Omental fat pad (tissue), 4 donors: ENCODE data around the gene ATXN10. TPM values are rescaled to one million over a fixed set of nuclear protein-coding genes. Genes with fewer than 3 reads are reported as not detected.

Source experiments
- ATAC-seq: fragments of 150-250 bp; one replicate; pipeline ENCODE4 v1.9.1; 2016; ENCODE audit warnings: mild to moderate bottlenecking, moderate library complexity; ENCODE audit not compliant: low FRiP score
- DNase-seq: peaks from one replicate; pipeline ENCODE4 v3.0.0-alpha.2; 2019; ENCODE audit warnings: low spot score
- small RNA-seq: library from RNA; depleted of rRNA; stranded (forward); fragments of <200 nt; gene quantifications from one replicate; pipeline ENCODE3, GENCODE V24; 2016
- total RNA-seq, 4 donors: library from RNA; depleted of rRNA; stranded (reverse); fragments of >200 nt; gene quantifications; one replicate each; pipeline ENCODE4 v1.1.0, GENCODE V29; 2016
- TF ChIP-seq, protein P1 (sequence below), 3 donors: fragments of 450-650 bp; IDR thresholded peaks; one replicate each; pipeline ENCODE4 v1.5.1; 2016 to 2017; ENCODE audit warnings: antibody characterized with exemption in 3 of 3, mild to moderate bottlenecking in 3 of 3, moderate library complexity in 2 of 3

The ATXN10 gene
- total RNA-seq, 4 donors from 2014 or later = 80.9 to 127 (median 103) TPM

DNA sequence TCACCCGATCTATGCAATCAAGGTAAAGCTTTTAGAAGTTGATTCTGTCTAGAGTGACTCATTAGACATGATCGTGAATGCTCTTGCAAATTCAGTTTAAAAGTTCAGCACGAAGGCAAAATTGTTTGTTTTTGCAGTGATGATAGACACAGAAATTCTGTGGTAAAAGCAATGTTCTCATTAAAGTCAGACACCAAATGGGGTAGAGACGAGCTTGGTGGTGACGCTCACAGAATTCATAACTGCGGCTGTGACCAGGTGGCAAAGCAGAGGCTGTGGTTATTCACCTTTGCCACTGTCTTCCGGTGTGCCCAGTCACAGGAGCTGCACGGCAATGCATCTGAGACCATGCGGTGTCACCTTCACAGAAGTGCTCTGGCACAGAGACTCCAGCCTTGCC, 221.9 kb downstream of the ATXN10 start:
- TF ChIP-seq, protein P1, sequence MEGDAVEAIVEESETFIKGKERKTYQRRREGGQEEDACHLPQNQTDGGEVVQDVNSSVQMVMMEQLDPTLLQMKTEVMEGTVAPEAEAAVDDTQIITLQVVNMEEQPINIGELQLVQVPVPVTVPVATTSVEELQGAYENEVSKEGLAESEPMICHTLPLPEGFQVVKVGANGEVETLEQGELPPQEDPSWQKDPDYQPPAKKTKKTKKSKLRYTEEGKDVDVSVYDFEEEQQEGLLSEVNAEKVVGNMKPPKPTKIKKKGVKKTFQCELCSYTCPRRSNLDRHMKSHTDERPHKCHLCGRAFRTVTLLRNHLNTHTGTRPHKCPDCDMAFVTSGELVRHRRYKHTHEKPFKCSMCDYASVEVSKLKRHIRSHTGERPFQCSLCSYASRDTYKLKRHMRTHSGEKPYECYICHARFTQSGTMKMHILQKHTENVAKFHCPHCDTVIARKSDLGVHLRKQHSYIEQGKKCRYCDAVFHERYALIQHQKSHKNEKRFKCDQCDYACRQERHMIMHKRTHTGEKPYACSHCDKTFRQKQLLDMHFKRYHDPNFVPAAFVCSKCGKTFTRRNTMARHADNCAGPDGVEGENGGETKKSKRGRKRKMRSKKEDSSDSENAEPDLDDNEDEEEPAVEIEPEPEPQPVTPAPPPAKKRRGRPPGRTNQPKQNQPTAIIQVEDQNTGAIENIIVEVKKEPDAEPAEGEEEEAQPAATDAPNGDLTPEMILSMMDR (IDR thresholded peaks at IDR 0.05) = no peak
- no peak for ATAC-seq
- DNase-seq = no peak

Small RNA genes lying within 50 kb of the gene (small RNA-seq; reads per million reads assigned to genes)
- gene MIR4762 (not detected), gene RNU6-1161P (not detected)

Other genes starting within 250 kb of the ATXN10 start
- gene FBLN1, start 169.0 kb upstream of the ATXN10 start, total RNA-seq = 100 to 1,000 TPM; 131 to 349 (median 293) TPM